Non-pigmented ciliary epithelial cell (primary cell): ENCODE results near the gene SRPK2.
"Not testable (repeated sequence)": the region's sequence is repeated elsewhere in the genome, so short reads cannot be mapped to it uniquely, and the experiment has no call there.

ENCODE experiments used
- DNase-seq: peaks from one replicate; pipeline ENCODE4 v3.0.0-alpha.2; 2010; ENCODE audit warnings: low read depth

SRPK2 gene

DNA sequence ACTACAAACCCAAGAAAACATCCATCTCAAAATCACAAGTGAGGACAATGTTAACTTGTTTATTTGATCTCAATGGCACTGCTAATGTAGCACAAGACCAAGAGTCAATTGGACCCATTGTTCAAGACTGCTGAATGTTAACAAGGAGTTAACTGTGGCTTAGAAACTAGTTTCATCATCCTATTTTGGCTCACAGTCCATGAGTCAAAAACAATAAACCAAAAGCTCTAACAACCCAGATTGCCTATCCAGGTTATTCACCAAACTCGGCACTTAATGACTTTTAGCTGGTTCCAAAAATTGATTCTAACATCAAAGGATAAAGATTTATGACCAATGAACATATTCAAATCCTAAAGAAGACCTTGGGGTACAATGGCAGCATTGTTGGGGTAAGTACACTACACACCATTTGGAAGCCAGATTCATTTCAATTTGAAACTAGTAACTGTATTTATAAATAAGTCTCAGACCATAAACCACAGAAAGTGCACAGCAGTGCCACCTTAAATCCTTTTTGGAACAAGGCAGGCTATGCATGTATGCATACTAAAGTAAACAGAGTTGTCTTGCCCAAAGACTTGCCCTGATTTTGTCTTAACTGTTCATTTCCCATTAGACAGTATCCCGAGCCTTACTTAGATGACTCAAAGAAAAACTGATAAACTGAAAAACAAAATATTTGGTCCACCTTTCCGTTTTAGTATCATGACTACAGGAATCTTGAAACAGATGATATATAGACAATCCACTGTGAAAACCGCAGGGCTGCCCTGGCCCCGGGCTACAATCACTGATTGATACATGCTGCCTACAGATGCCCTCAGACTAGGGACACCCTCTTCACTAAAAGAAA is 84.5 kb downstream of the SRPK2 start:
- DNase-seq = peak; percentile 8

DNA sequence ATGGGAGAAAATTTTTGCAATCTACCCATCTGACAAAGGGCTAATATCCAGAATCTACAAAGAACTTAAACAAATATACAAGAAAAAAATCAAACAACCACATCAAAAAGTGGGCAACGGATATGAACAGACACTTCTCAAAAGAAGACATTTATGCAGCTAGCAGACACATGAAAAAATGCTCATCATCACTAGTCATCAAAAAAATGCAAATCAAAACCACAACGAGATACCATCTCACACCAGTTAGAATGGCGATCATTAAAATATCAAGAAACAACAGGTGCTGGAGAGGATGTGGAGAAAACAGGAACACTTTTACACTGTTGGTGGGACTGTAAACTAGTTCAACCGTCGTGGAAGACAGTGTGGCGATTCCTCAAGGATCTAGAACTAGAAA is 88.1 kb downstream of the SRPK2 start:
- DNase-seq = not testable (repeated sequence)

DNA sequence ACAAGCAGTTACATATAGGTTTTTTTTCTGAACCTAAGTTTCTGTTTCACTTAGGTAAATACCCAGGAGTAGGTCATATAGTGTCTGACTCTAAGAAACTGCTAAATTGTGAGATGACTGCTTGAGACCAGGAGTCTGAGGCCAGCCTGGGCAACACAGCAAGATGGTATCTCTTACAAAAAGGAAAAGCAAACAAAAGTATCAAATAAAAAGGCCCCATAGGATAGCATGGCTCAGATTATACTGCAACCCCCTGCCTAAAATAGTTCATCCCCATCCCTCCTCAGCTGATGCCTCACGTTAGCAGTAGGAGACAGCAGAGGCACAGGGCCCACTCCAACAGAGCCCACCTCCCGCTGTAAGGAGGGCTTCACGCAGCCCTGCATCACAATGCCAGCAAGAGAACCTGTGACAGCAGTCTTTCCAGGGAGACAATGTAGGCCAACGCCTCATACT is 90.3 kb downstream of the SRPK2 start:
- no peak for DNase-seq

DNA sequence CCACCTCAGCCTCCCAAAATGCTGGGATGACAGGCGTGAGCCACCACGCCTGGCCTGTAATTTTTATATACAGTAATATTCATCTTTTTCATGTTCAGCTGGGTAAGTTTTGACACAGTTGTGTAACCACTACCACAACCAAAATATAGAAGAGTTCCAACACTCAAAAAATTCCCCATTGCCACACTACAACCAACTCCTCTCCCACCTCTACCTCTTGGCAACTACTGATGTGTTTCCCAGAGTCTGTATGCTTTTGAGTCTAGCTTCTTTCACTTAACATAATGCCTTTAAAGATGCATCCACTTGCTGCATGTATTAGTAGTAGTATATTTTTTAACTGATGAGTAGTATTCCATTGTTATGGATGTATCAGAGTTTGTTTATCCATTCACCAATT is 90.7 kb downstream of the SRPK2 start:
- no peak for DNase-seq

DNA sequence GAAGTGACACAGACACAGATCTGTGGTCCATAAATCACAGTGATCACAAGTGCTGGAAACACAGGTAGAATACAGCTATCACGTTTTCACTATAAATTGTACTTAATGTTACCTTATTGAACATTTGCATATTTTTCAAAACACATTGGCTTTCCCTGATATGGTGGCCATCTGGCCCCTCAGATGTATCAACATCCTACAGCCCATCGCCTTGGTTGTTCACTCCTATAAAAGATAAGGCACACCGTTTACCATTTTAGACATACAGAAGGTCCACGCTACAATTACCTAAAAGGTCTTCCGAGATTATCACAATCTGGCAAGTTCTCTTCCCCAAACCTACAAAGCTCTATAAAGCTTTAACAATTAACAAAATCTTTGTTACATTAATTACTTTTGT is 91.4 kb downstream of the SRPK2 start:
- no peak for DNase-seq

DNA sequence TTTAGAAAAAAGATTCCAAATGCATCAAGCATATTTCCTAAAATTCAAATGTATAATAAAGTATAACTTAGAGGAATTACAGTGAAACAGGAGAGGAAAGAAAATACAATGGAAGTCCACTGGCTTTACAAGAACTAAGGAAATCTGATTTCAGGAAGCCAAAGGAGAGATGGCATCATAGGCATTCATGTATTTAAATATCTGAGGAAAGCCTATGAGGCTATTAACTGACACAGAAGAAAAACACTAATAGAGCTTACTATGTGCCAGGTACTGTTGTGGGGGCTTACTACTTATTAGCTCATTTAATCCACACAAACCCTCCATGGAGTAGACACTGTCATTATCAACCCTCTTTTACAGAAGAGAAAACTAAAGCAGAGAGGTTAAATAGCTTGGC is 92.2 kb downstream of the SRPK2 start:
- DNase-seq = no peak

DNA sequence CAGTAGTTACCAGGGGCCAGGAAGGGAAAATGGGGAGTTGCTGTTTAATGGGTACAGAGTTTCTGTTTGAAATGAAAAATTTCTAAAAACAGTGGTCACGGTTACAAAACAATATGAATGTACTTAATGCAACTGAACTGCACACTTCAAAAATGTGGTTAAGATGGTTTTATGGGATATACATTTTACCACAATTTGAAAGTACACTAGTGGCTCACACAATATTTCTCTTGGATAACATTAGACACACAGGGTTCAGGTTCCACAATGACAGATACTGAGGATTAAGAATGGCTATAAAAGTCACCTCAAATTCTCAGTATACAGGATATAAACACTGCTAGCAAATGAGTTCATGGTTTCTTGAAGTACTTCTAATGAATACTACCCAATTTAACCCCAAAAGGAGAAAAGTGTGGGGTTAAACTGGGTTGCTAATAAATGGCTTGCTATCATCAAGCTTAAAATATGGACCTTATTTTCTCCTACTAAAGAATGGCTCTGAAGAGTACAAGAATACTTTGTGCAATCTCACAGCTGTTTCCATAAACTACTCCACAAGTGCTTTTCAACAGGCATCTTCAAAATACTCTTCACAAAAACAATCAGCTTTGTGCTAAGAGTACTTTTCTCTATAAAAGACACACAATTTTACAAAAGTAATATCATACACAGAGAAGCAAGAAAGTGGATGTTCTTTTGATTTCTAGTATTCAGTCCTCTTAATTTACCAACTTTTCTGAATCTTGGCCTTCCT is 92.9 kb downstream of the SRPK2 start:
- DNase-seq = no peak

DNA sequence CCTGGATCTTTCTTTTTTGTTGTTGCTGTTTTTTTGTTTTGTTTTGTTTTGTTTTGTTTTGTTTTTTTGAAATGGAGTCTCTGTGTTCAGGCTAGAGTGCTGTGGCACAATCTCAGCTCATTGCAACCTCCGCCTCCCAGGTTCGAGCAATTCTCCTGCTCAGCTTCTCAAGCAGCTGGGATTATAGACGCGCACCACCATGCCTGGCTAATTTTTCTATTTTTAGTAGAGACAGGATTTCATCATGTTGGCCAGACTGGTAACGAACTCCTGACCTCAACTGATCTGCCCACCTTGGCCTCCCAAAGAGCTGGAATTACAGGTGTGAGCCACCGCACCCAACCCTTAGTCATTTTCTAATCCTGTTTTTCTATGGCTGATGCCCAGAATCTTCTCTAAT is 94.2 kb downstream of the SRPK2 start:
- DNase-seq = not testable (repeated sequence)

DNA sequence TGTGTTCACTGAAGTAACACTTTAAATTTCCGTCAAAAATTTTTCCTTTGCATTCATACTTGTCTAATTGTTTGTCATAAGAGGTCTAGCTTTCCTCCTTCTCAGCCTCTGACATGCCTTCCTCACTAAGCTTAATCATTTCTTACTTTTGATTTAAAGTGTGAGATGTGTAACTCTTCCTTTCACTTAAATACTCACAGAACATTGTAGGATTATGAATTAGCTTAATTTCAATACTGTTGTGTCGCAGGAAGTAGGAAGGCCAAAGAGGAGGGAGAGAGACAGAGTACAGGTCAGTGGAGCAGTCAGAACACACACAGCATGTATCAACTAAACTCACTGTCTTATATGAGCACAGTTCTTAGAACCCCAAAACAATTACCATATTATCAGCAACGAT is 99.0 kb downstream of the SRPK2 start:
- DNase-seq = no peak

DNA sequence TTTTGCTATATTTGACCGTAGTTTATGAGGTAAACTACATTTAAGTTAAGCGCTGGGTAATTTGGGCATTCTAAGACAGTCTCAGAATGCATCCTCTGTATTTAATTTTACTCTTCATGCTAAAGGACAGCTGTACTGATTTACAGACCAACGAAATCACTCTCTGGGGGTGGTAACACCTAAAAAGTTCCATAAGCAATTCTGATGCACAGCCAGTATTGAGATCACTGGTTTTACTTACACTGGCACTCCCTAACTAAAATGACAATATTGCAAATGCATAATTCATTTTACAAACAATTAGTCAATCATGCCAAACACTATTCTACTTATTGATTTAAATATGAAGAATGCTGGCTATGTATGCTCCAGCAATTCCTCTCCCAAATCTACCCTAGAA is 102.3 kb downstream of the SRPK2 start:
- no peak for DNase-seq

DNA sequence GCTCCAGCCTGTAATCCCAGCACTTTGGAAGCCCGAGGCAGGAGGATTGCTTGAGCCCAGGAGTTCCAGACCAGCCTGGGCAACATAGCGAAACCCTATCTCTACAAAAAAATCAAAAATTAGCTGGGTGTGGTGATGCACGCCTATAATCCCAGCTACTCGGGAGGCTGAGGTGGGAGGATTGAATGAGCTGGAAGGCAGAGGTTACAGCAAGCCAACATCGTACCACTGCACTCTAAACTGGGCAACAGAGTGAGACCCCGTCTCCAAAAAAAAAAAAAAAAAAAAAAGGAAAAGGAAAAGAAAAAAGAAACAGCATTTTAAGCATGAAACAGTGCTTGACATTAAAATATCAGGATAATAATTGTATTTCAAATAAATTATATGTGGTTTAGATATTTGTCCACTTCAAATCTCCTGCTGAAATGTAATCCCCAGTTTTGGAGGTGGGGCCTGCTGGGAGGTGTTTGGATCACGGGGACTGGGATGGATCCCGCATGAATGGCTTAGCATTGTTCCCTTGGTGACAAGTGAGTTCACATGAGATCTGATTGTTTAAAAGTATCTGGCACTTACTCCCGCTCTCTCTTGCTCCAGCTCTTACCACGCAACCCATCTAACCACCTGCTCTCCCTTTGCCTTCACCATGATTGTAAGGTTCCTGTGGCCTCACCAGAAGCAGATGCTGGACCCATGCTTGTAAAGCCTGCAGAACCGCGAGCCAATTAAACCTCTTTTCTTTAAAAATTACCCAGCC is 103.4 kb downstream of the SRPK2 start:
- DNase-seq = no peak

DNA sequence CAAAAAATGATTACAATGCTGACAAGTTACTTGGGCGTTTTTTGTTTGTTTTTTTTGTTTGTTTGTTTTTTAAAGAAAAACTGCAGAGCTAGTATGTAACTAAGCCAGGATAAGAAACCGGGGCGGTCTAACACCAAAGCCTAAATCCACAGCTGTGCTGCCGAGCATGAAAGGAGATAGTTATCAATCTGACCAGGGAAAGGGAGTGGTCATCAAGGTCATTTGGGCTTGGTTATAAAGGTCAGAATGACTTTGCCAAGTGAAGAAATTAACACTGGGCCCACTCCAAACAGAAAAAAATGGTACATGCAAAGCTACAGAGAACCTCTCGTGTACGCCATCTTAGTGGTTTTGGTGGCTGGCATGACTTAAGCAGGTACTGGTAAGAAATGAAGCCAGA is 104.7 kb downstream of the SRPK2 start:
- no peak for DNase-seq

DNA sequence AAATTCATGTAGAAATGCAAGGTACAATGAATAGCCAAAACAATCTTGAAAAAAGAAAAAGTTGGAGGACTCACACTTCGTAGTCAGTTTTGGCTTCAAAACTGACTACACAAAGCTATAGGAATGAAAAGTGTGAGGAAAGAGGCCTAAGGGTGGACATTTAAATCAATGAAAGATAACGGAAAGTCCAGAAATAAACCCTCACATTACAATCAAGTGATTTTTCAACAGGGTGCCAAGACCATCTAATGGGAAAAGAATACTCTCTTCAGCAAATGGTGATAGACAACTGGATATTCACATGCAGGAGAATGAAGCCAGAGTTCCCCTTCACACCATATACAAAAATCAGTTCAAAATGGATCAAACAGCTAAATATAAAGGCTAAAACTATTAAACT is 106.8 kb downstream of the SRPK2 start:
- DNase-seq = no peak

DNA sequence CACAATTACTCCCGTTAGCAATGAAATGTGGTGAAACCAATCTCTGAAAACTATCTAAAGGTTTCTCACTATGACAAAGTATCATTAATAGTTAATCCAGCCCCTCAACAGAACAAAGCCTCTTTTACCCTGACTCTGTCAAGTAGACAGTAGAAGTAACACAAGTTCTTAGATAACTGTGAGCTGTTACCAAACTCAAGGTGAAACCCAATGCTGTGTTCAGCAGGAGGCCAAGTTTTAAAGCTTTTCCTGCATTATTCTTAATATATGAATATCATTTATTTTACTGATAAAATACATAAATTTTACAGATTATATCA is 109.1 kb downstream of the SRPK2 start:
- DNase-seq = no peak

DNA sequence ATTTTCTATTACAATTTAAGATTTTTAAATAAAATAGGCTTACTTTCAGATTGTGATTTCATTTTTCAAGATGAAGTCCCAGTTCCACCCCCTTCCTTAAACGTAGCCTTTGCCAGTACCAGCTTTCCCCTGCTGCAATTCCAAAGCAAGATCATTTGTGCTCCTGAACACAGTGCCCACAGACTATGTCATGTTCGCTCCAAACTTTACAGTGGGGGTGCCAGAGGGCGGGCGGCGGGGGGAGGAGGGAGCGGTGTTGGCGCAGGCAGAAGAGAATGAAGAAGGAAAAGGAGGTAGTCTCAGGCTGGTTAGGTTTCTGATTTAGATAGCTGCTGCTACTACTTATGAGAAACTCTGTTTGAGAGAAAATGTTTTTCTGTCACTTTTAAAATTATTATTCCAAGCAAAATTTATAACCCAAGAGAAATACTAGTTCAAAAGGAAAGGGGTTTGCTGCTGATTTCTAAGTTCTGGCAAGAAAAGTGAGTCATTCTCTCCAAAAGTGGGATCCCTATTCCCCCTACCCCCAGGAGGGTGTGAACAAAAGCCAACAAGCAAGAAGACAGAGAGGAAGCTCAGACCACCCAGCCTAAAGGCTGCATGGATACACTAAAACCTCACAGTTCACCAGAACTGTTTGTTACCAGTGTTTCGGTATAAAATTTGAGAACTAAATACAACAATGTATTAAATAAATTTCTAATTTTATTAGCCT is 109.6 kb downstream of the SRPK2 start:
- DNase-seq = no peak

DNA sequence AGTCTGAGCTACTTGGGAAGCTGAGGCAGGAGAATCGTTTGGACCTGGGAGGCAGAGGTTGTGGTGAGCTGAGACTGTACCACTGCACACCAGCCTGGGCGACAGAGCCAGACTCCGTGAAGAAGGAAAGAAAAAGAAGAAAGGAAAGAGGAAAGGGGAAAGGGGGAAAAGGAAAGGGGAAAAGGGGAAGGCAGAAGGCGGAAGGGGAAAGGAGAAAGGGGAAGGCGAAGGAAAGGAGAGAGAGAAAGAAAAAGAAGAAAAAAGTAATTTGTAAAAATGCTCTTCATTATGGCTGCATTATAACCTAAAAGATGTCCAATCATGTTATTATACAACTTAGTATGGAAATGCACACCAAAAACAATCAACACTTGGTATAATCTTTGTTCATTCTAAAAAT is 110.2 kb downstream of the SRPK2 start:
- DNase-seq = no peak

DNA sequence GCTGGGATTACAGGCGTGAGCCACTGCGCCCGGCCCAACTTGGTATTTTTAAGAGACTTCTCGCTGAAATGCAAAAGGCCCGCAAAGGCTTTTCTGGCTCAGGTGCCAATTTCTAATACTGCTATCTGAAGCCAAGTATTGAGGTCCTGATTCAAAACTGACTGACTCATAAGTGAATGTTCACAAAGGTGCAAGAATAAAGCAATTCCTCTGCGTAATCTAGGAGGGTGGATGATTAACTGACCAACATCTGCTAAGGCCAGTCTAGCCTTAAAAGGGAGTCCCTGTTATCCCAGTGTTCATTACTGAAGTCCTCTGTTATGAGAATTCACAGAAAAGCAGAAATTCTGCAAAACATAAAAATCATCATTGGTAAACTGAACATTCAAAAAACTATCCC is 111.4 kb downstream of the SRPK2 start:
- DNase-seq = peak; percentile 69

DNA sequence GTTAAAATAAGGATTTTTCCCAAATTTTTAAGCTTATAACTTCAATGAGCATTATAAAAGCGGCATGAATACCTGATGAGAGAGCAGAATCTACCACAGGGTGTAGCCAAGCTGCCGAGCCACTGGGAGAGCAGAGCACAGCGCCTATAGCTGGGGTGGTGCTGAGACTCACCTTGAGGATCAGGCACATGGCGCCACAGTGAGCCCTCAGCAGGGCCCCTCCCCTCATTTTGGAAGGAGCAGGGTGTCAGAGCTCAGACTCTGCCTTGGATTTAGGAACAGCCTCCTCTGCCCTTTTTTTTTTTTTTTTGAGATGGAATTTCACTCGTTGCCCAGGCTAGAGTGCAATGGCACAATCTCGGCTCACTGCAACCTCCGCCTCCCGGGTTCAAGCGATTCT is 118.6 kb downstream of the SRPK2 start:
- no peak for DNase-seq

DNA sequence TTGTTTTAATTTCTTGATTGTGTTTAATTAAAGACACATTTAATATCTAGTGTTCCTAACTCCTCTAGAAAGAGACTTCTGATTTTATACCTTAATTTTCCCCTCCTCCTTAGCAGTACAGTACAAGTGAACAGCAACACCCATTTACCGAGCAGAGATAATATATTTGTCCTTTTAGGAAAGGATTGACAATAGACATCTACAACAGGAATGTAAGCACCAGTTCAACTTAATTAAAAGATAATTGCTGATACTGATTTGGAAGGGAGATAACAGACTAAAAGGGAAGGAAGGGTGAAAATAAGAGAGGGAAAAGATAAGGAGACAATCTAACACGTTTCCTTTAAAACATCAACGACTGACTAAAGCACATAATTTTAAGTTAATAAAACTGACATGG is 119.3 kb downstream of the SRPK2 start:
- no peak for DNase-seq

DNA sequence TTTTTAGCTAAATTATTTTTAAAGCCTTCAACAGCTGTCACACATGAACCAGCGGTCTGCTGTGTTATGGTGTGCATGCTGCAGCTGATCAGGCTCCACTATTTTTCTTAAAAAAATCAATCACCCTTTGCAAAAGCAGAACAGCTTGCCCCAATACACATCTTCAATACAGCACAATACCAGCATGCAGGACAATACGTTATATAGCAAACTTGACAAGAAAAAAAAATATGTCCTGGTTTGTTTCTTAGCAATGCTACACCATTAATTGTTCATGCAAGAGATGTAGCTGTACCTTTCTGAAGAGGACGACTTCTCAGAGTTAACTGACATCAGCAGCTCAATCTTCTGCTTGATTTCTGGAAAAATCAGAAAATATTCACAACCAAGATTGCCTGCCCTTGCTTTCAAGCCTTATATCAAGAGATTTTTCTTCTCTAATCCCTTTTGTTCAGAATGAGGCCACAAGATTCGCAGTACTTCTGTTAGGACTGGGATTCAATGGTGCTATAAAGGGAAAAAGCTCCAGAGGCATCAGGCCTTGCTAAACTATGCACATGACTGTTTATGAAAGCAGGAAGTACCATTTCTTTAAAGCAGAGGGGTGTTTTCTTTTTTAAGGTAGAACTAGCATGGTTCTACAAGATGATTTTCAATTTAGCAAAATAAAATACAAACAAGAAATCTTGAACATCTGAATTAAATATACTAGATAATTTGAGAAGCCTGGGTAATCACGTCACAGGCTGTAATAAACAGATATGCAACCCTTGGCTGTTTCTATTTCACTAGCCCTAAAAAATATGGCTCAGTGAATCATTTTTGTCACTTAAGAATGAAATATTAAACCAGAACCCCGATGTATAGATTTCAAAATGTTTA is 120.0 kb downstream of the SRPK2 start:
- peak; percentile 13 for DNase-seq

DNA sequence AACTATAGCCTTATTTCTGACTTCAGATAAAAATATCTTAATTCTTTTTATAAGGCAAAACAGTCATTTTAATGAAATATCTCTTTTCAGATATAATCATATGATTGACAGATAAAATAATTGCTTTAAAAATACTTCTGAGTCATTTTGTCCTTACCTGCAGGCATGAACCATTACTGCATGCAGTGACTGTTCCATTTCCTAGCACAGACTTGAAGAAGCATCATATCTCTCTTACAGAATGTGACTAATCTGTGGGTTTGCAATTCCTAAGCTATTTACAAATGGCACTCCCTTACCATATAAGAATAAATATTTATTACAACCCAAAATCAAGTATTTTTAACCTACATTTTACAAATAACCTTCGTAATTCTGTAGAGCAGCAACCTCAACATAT is 120.7 kb downstream of the SRPK2 start:
- peak; percentile 62 for DNase-seq
